GM12864 (cell line): ENCODE data around the gene PDE1A.

Experiments used
- DNase-seq: peaks from one replicate; pipeline ENCODE4 v3.0.0-alpha.2; 2011; ENCODE audit warnings: low read depth
- H3K4me3 ChIP-seq: 2 replicates; pipeline ENCODE4 v1.5.1; 2011; ENCODE audit warnings: mild to moderate bottlenecking, low read depth, low read length, control low read depth
- CTCF ChIP-seq: IDR thresholded peaks from 2 replicates; pipeline ENCODE4 v1.5.1; 2011; ENCODE audit warnings: low read depth, mild to moderate bottlenecking, moderate library complexity, low read length, control low read depth, inconsistent platforms; ENCODE audit errors: missing control alignments

PDE1A gene

GRCh38 chr2:182375862-182376261 is 51.0 kb downstream of the PDE1A start:
- no peak for DNase-seq
- no peak for TF ChIP-seq CTCF
- H3K4me3 ChIP-seq = no peak overlapping the region

- no peak for DNase-seq
- TF ChIP-seq CTCF = no peak
- no peak overlapping the region for H3K4me3 ChIP-seq
Measured at GRCh38 chr2:182372661-182373060, 54.2 kb downstream of the PDE1A start.

- H3K4me3 ChIP-seq = no peak overlapping the region
- TF ChIP-seq CTCF = no peak
- DNase-seq = no peak
Measured at GRCh38 chr2:182368996-182369395, 57.8 kb downstream of the PDE1A start.

GRCh38 chr2:182368446-182368845 is 58.4 kb downstream of the PDE1A start:
- TF ChIP-seq CTCF = no peak
- no peak for DNase-seq
- no peak overlapping the region for H3K4me3 ChIP-seq

GRCh38 chr2:182367401-182367800 is 59.4 kb downstream of the PDE1A start:
- TF ChIP-seq CTCF = no peak
- no peak for DNase-seq
- no peak overlapping the region for H3K4me3 ChIP-seq

GRCh38 chr2:182366628-182367027 is 60.2 kb downstream of the PDE1A start:
- no peak for TF ChIP-seq CTCF
- no peak overlapping the region for H3K4me3 ChIP-seq
- no peak for DNase-seq

GRCh38 chr2:182365855-182366254 is 61.0 kb downstream of the PDE1A start:
- TF ChIP-seq CTCF = no peak
- DNase-seq = no peak
- H3K4me3 ChIP-seq = no peak overlapping the region
